ENCODE data around the gene PPP1R9A.

DNA sequence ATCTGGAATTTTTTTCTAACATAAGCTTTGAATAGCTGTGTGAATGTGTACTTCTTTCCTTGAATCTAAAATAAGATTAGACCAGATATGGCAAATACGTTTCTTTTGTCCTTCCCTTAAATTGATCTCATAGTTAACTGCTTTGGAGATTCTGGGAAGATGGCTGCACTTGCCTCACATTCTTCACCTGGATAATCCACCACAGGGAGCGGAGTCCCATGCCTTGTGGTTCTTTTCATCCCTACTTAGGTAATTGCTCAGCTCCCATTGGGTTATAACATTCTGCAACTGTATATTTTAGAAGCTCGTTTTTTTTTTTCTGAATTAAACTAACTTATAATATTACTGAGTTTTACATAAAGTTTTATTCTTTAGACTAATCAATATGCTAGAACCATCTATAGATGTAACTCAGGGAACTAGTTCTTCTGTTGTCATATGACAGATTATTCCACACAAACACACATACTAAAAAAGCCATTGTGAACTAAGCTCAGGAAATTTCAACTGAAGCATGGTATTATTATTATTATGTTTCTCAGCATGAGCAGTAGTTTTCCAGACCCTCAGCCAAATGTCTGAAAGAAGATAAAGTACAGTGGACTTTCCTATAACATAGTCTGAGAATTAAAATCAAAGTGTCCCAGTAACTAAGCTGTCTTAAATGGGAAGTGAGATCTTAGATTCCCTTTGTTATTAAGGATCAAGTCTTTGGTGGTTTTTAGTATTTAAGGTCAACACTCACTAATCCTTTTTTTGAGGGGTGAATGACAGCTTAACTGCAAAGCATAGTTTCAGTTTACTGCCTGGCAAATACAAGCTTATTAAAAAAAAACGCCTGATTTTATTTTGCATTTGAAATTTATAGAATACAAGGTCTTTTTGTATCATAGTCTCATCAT is 182.3 kb downstream of the PPP1R9A start:
- no peak for TF ChIP-seq TAF1 (IDR thresholded peaks at IDR 0.05; ENCODE audit: low read depth)
- TF ChIP-seq, protein P1, sequence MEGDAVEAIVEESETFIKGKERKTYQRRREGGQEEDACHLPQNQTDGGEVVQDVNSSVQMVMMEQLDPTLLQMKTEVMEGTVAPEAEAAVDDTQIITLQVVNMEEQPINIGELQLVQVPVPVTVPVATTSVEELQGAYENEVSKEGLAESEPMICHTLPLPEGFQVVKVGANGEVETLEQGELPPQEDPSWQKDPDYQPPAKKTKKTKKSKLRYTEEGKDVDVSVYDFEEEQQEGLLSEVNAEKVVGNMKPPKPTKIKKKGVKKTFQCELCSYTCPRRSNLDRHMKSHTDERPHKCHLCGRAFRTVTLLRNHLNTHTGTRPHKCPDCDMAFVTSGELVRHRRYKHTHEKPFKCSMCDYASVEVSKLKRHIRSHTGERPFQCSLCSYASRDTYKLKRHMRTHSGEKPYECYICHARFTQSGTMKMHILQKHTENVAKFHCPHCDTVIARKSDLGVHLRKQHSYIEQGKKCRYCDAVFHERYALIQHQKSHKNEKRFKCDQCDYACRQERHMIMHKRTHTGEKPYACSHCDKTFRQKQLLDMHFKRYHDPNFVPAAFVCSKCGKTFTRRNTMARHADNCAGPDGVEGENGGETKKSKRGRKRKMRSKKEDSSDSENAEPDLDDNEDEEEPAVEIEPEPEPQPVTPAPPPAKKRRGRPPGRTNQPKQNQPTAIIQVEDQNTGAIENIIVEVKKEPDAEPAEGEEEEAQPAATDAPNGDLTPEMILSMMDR (IDR thresholded peaks at IDR 0.05; ENCODE audit: poor library complexity, severe bottlenecking) = no peak
- no peak for TF ChIP-seq POLR2AphosphoS5 (IDR thresholded peaks at IDR 0.05)

Data from neural cell (in vitro differentiated cells).